Neural cell (in vitro differentiated cells): Measurements from ENCODE around the gene BMPR1A. TPM values are rescaled to one million over a fixed set of nuclear protein-coding genes. Genes with fewer than 3 reads are reported as not detected.

Source experiments
- H2AFZ ChIP-seq: fragments of 200-600, 300-800 bp; sonication (generic), shearing (Covaris generic); 2 replicates; pipeline ENCODE4 v1.6.0; 2014; ENCODE audit warnings: low read depth, mild to moderate bottlenecking, antibody characterized with exemption, low read length, moderate library complexity
- H3F3A ChIP-seq: fragments of 200-600 bp; shearing (Covaris generic); 2 replicates; pipeline ENCODE4 v1.6.1; 2016; ENCODE audit warnings: mild to moderate bottlenecking, moderate library complexity, mixed read lengths, antibody characterized with exemption, low read length; ENCODE audit not compliant: insufficient read depth, poor library complexity, severe bottlenecking
- H3K27ac ChIP-seq: fragments of 200-600, 300-800 bp; sonication (generic), shearing (Covaris generic); 2 replicates; pipeline ENCODE4 v1.5.1; 2014; ENCODE audit warnings: mild to moderate bottlenecking, low read length, moderate library complexity
- H3K27me3 ChIP-seq: fragments of 300-800, 200-600 bp; sonication (generic), shearing (Covaris generic); 2 replicates; pipeline ENCODE4 v1.6.0; 2014; ENCODE audit warnings: mild to moderate bottlenecking, low read depth, low read length, moderate library complexity; ENCODE audit not compliant: insufficient read depth
- H3K36me3 ChIP-seq: fragments of 300-800, 200-600 bp; sonication (generic), shearing (Covaris generic); 2 replicates; pipeline ENCODE4 v1.5.1; 2014; ENCODE audit warnings: mild to moderate bottlenecking, antibody characterized with exemption, low read length, moderate library complexity; ENCODE audit not compliant: insufficient read depth
- H3K4me2 ChIP-seq: fragments of 300-800, 200-600 bp; sonication (generic), shearing (Covaris generic); 2 replicates; pipeline ENCODE4 v1.6.0; 2014; ENCODE audit warnings: mild to moderate bottlenecking, low read length
- H3K4me3 ChIP-seq: fragments of 300-800, 200-600 bp; sonication (generic), shearing (Covaris generic); 2 replicates; pipeline ENCODE4 v1.5.1; 2014; ENCODE audit warnings: mild to moderate bottlenecking, low read length, moderate library complexity
- H3K79me2 ChIP-seq: fragments of 200-600 bp; shearing (Covaris generic); replicated peaks from 2 replicates; pipeline ENCODE4 v1.6.0; 2014; ENCODE audit warnings: mild to moderate bottlenecking, low read length, moderate library complexity; ENCODE audit not compliant: insufficient read depth
- H3K9ac ChIP-seq: fragments of 300-800, 200-600 bp; sonication (generic), shearing (Covaris generic); 2 replicates; pipeline ENCODE4 v1.6.1; 2016; ENCODE audit warnings: mild to moderate bottlenecking, low read length, mixed read lengths
- H3K9me2 ChIP-seq: fragments of 200-600 bp; shearing (Covaris generic); 2 replicates; pipeline ENCODE4 v1.6.1; 2016; ENCODE audit warnings: mild to moderate bottlenecking, low read length, mixed read lengths; ENCODE audit not compliant: insufficient read depth
- H3K9me3 ChIP-seq: fragments of 200-600, 300-800 bp; sonication (generic), shearing (Covaris generic); 2 replicates; pipeline ENCODE4 v1.6.1; 2016; ENCODE audit warnings: mild to moderate bottlenecking, mixed run types, low read length, moderate library complexity, mixed read lengths
- H4K20me1 ChIP-seq: fragments of 200-600 bp; shearing (Covaris generic); 2 replicates; pipeline ENCODE4 v1.6.1; 2016; ENCODE audit warnings: mild to moderate bottlenecking, mixed run types; ENCODE audit not compliant: insufficient read depth
- CTCF ChIP-seq: fragments of 450-650 bp; IDR thresholded peaks from 2 replicates; pipeline ENCODE4 v1.5.1; 2014; ENCODE audit warnings: antibody characterized with exemption, mild to moderate bottlenecking, moderate library complexity; ENCODE audit not compliant: poor library complexity, severe bottlenecking
- EP300 ChIP-seq: fragments of 450-650 bp; conservative IDR thresholded peaks from 2 replicates; pipeline ENCODE4 v1.6.1; 2014; ENCODE audit warnings: antibody characterized with exemption, mild to moderate bottlenecking, moderate library complexity; ENCODE audit not compliant: poor library complexity, severe bottlenecking
- EZH2 ChIP-seq: fragments of 200-600, 300-800 bp; shearing (Covaris generic), sonication (generic); IDR thresholded peaks from 2 replicates; pipeline ENCODE4 v1.6.1; 2014; ENCODE audit warnings: antibody characterized with exemption, low read length, borderline replicate concordance, mild to moderate bottlenecking; ENCODE audit not compliant: insufficient read depth, poor library complexity, severe bottlenecking
- MXI1 ChIP-seq: fragments of 450-650 bp; conservative IDR thresholded peaks from 2 replicates; pipeline ENCODE4 v1.6.1; 2014; ENCODE audit warnings: antibody characterized with exemption, mild to moderate bottlenecking; ENCODE audit not compliant: poor library complexity, severe bottlenecking
- POLR2AphosphoS5 ChIP-seq: IDR thresholded peaks from 2 replicates; pipeline ENCODE4 v1.6.1; 2012
- RAD21 ChIP-seq: fragments of 450-650 bp; conservative IDR thresholded peaks from 2 replicates; pipeline ENCODE4 v1.6.1; 2014; ENCODE audit warnings: antibody characterized with exemption, mild to moderate bottlenecking, moderate library complexity
- REST ChIP-seq: IDR thresholded peaks from 2 replicates; pipeline ENCODE4 v1.6.1; 2012; ENCODE audit warnings: borderline replicate concordance
- SMC3 ChIP-seq: fragments of 450-650 bp; conservative IDR thresholded peaks from 2 replicates; pipeline ENCODE4 v1.6.1; 2014; ENCODE audit warnings: antibody characterized with exemption, mild to moderate bottlenecking, moderate library complexity; ENCODE audit not compliant: poor library complexity
- TAF1 ChIP-seq: IDR thresholded peaks from 2 replicates; pipeline ENCODE4 v1.6.1; 2012; ENCODE audit warnings: low read depth
- polyA plus RNA-seq: library from polyadenylated mRNA; depleted of rRNA; stranded (reverse); fragments of >200 nt; gene quantifications from 2 replicates; pipeline ENCODE4 v1.2.3, GENCODE V29; 2014

The BMPR1A gene
- polyA plus RNA-seq, 1 donor from 2014 or later: 29.9 TPM

DNA sequence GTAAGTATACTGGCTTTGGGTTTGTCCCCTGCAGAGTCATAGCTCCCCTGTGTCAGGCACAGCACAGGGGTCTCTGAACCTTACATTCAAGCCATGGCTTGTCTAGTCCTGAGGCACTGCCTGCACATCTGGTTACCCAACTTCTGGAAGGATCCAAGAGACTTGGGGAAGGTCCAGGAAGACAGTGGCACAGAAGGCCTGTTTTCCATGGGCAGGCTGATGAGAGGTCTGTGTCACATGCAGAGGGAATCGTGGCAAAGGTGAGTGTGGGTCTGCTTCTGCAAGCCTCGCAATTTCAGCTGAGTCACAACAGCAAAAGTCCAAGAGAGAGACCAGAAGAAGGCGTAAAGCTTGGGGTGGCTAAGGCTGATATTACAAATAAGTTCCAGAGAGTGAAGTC, 28.4 kb upstream of the BMPR1A start:
- H3K27ac ChIP-seq: no peak overlapping the region

DNA sequence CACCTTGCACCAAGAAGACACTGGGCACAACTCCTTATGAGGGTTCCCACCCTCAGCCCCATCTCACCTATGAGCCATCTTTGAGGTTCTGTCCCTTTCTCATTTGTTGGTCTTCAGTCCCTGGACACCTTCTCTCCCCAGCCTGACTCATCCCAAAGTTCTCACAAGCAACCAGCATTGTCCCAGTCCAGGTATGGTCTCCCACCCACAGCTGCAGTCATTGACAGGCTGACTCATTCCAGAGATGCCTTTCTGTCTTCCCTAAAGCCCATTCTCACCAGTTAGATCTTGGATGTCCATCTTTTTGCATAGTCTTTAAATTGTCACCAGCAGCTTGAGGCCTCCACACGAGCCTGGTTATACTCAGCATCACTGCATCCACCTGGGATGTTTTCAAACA, 26.7 kb upstream of the BMPR1A start:
- TF ChIP-seq RAD21 (no peak), EZH2 (no peak), TAF1 (no peak), REST (no peak), CTCF (no peak), MXI1 (no peak), SMC3 (no peak), EP300 (no peak), POLR2AphosphoS5 (no peak)
- H3K27ac ChIP-seq: no peak overlapping the region

More for the DNA sequence above, 28.4 kb upstream of the BMPR1A start:
- no peak overlapping the region for H2AFZ ChIP-seq
- no peaks in the 10 kb centered on the region for H3K36me3 ChIP-seq
- no peaks in the 10 kb centered on the region for H4K20me1 ChIP-seq
- no peaks in the 10 kb centered on the region for H3K9me3 ChIP-seq
- H3K4me3 ChIP-seq: no peak overlapping the region
- H3K4me2 ChIP-seq: no peak overlapping the region
- no peak overlapping the region for H3K9ac ChIP-seq
- TF ChIP-seq RAD21 (no peak), POLR2AphosphoS5 (no peak), SMC3 (no peak), EZH2 (no peak)
- no peaks in the 10 kb centered on the region for H3K79me2 ChIP-seq
- no peaks in the 10 kb centered on the region for H3F3A ChIP-seq
- no peaks in the 10 kb centered on the region for H3K27me3 ChIP-seq
- H3K9me2 ChIP-seq: no peaks in the 10 kb centered on the region

More for the DNA sequence above, 26.7 kb upstream of the BMPR1A start:
- Histone ChIP-seq H3K27me3 (no peaks in the 10 kb centered on the region), H3K36me3 (no peaks in the 10 kb centered on the region), H2AFZ (no peak overlapping the region), H4K20me1 (no peaks in the 10 kb centered on the region), H3K4me2 (no peak overlapping the region), H3K4me3 (no peak overlapping the region), H3K9ac (no peak overlapping the region), H3K9me3 (no peaks in the 10 kb centered on the region), H3K9me2 (no peaks in the 10 kb centered on the region), H3F3A (no peaks in the 10 kb centered on the region), H3K79me2 (no peaks in the 10 kb centered on the region)
